OCI-M1 (cell line): ENCODE data around the gene SRGAP2B.
"Not testable (repeated sequence)": the region's sequence is repeated elsewhere in the genome, so short reads cannot be mapped to it uniquely, and the experiment has no call there.

Source experiments
- DNase-seq: peaks from one replicate; lab custom pipeline; 2025; lab: John Stamatoyannopoulos, UW

The SRGAP2B gene

DNA sequence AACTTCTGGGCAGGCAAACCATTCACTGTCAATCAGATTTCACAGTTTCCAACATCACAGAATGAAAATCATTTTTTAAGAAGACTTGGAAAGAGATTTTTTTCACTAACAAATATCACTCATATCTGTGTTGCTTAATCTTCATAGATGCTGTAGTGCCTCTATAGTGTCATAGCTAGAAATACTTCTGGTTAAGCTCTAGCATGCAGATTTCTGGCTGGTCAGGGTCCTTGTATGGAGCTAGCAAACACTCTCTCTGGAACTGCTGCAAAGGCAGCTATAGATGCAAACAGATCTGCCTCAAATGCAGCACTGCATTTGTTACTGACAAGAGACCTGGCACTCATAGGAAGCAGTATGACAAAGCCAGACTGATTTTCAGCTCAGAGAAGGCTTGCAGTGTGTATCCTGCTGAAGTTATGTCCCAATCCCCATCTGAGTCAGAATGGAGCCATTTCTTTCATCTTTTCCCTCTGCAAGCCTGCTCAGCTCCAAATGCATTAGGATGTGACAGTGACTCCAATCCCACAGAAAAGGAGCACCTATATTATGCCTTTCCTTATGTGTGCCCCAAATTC lies 99.2 kb downstream of the SRGAP2B start:
- not testable (repeated sequence) for DNase-seq

DNA sequence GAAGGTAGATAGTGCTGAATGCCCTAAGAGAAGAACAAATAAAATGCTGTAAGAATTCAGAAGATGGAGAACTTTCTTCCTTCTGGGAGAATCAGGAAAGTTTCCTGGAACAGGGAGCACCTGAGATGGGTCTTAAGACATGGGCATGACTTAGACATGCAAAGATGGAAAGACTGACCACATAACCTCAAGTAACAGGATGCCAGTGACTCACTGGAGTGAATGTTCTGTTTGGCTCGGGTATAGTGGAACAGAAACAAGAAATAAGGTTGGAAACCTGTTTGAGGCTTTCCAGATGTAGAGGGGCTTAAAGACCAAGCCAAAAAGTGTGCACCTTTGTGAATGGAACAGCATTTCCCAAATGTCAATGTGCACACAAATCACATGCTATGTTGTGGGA lies 102.2 kb downstream of the SRGAP2B start:
- DNase-seq = not testable (repeated sequence)

DNA sequence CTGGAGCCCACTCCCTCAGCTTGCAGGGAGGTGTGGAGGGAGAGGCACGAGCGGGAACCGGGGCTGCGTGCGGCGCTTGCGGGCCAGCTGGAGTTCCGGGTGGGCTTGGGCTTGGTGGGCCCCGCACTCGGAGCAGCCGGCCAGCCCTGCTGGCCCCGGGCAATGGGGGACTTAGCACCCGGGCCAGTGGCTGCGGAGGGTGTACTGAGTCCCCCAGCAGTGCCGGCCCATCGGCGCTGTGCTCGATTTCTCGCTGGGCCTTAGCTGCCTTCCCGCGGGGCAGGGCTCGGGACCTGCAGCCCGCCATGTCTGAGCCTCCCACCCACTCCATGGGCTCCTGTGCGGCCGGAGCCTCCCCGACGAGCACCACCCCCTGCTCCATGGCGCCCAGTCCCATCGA lies 104.5 kb downstream of the SRGAP2B start:
- DNase-seq = not testable (repeated sequence)

DNA sequence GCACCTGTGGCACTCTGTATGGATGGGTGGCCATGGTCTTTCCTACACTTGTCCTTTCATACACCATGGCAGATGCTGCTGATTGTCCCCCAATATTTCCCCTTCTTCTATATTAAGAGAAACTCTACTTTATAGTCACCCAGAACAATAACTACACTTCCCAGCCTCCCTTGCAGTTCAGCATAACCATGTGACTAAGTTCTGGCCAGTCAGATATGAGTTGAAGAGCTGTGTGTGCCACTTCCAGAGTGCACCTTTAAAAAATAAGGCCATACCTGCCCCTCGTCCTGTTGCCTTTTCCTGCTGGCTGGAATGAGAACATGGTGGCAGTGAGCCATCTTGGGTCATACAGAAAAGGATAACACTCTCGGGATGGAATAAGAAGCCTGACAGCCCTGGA lies 108.0 kb downstream of the SRGAP2B start:
- not testable (repeated sequence) for DNase-seq

DNA sequence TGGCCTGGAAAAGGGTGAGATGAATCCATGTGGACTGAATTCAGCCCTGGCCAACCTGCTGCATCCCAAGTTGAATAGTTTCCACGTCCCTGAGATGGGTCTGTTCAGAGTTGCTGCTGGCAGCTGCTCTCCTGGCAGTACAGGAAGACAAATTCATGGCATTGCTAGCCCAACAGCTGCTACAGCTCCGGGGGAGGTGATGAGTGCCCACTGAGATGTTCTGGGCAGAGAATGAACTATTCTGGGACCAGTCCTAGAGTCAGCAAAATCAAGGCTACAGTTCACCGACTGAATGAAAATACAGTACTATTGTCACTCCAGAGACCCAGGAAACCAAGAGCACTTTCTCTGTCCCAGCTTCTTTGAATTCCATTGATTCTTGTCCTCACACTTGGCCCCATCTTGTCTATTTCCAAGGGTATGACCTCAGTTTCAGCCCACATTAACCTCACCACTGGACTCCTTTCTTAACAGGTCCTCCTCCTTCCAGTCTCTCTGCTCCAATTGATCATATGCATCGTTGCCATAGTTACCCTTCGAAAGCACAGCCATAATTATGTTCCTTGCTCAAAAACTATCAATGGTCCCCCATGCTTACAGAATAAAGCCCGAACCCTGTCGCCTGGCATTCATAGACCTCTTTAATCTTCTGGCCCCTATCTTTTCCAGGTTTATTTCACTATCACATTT lies 108.8 kb downstream of the SRGAP2B start:
- DNase-seq = not testable (repeated sequence)

DNA sequence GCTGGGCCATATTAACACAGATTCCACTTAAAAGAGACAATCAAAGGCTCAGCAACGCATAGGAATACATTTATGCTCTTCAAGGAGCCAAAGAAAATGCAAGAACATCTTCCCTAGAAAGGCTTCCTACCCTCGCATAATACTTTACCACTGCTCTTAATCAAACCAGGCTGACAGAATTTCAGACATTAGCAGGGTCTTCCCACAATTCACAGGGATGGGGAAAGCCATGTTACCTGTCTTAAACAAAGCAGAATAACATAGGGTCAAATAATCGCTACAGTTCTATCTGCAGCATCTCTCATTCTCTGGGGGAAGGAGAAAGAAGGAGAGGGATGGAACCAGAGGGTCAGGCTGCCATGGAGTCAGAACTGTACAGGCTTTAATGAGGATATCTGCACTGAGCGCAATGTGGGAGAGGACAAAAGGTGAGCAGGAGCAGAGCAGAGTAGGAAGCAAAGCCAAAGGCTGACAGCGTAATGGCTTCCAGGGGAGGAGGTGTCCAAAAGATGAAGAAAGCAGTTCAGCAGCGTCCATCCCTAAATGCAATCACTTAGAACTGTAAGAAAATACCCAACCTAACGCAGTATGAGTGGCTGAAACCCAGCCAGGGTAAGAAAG lies 109.5 kb downstream of the SRGAP2B start:
- not testable (repeated sequence) for DNase-seq

DNA sequence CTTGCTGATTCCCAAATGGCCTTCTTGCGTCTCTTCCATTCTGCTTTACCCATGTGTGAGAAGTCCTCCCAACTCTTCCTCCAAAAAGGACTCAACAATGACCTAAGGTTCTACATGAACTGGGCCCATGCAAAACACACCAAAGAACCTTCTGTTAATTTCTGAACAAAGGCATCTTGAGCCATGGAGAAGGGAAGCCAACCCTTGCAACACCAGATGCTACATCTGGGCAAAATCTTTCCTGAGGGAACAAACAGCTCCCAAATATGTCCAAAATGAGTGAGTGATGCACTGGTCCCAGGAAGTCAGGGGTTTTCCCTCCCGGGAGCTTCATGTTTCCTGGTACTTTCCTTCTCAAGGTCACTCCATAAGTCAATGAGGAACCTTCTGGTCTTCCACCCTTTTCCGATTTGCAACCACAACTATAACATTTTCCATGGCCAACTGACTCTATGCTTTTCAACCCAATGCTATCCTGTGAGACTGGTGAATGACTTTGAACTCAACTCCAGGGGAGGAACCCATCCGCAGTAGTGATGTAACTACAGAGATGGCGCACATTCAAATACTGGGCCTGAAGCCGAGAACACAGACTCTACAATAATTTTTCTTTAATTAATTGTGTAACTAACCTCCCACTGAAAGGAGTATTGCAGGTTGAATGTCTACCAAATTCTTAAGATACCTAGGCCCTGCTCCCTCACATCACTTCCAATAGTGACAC lies 112.2 kb downstream of the SRGAP2B start:
- DNase-seq = not testable (repeated sequence)

DNA sequence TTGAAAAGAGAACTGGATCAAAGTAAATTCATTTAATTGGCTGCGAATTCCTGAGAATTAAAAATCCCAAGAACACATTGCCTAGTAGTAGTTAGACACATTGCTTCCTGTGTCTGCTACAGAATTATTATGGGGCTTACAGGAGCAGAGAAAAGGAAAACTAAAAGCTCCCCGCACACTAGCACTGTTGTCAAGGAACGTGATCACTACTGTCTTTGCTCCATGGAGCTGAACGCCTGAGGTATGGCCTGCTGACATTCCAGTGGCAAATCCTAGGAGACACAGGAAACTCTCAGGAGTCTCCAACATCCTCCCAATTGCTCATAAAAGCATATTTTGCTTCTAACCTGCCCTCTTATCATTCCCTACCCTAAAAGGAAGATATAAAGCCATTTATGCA lies 114.0 kb downstream of the SRGAP2B start:
- DNase-seq = not testable (repeated sequence)

DNA sequence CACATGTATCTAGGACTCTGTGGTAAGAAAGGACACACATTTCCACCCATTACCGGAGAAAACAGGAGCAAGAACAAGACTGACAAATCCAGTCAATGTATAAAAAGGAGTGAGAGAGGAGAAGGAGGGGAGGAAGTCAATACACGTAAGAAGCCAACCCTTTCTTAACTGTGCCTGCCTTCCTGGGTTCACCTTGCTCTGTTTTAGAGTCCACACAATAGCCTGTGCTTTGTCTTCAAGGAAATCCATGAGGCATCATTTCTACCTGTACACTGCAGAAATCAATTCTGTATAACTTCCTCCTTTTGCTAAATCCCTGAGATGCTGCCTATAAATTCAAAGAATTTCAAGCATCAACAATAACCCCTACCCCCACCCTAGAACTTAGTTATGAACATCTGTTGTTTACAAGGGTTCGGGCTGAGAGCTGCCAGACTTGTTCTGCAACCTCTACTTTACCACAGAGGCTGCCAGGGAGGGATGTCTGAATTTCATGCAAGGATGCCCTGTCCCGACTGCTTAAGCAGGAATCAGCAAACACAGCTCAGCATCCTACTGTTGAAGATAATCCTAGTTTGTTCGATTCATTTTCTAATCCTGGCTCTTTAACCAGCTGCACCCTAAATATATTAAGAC lies 115.0 kb downstream of the SRGAP2B start:
- not testable (repeated sequence) for DNase-seq

DNA sequence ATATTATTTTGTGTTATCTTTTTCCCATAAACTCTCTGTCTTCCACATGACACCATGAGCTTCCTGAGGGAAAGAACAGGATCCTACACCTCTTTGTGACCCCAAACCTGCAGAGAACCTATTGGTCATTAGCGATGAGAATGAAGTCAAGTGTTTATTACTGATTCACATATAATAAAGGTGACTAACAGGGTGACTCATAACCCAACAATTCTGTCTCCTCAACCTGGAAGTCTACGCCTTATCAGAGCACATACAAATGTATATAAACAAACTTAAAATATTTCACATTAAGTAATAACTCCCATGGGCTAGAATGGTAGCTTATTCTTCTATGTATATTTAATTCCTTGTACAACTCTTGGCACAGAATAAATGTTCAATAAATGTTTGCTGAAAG lies 117.3 kb downstream of the SRGAP2B start:
- not testable (repeated sequence) for DNase-seq

DNA sequence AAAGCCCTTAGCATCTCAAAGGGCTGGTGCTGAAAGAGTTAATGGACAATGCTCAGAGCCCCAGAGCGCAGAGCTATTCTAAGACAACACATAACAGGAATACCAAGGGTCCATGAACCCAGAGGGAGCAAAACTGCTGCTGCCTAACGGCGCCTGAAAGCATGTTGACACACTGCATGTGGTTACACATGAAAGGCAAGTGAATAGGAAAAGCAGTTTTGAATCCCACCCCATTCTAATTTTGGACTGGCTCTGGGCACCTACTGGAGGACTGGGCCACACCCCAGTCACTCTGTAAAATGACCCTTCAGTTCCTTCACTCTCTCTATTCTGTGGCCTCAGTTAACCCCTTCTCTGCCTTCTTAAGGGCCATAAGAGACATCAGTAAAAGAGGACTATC lies 123.2 kb downstream of the SRGAP2B start:
- not testable (repeated sequence) for DNase-seq

DNA sequence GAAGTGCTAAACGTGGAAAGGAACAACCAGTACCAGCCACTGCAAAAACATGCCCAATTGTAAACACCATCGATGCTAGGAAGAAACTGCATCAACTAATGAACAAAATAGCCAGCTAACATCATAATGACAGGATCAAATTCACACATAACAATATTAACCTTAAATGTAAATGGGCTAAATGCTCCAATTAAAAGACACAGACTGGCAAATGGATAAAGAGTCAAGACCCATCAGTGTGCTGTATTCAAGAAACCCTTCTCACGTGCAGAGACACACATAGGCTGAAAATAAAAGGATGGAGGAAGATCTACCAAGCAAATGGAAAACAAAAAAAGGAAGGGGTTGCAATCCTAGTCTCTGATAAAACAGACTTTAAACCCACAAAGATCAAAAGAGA lies 128.6 kb downstream of the SRGAP2B start:
- not testable (repeated sequence) for DNase-seq

DNA sequence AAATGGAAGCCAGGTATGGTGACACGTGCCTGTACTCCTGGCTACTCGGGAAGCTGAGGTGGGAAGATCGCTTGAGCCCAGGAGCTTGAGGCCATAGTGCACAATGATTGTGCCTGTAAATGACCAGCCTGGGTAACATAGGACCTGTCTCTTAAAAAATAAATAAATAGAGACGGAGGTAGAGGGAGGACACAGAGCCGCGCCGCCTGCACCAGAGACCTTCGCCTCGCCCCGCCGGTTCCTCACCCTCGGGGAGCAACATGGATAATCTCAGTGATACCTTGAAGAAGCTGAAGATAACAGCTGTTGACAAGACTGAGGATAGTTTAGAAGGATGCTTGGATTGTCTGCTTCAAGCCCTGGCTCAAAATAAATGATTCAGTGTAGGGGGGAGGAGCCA lies 130.4 kb downstream of the SRGAP2B start:
- not testable (repeated sequence) for DNase-seq

DNA sequence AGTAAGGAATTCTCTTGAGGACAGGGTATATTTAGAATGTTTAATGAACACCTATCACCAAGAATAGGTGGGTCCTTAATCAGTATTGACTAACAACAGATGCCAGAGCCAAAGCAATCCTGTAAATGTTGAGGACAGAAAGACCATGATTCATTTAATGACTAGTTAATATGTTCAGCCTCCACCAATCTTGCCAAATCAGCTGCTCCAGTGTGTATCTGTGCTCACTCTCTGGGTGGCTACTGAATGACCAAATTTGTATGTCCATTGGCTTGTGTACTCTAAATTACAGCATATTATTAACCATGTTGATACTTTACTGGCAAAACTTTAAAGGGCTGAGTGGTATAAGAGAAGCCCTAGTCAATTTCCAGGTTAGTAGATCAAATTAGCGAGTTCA lies 130.9 kb downstream of the SRGAP2B start:
- not testable (repeated sequence) for DNase-seq

DNA sequence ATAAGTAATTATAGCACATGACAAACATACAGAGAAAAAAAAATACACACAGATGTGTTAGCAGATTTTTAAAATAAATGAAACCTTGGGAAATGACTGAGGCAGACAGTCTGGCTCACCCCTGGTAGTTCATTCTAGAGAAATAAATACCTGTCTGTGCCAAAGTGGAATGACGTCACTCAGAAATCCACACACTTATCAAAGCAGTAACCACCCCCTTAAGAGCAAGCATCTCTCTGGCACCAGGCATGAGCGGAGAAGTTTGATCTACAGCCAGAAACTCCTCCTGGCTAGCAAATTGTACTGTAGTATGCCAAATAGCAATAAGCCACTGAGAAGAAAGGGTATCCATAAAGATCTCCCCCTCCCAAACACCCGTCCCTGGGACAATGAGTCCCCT lies 131.6 kb downstream of the SRGAP2B start:
- DNase-seq = not testable (repeated sequence)

DNA sequence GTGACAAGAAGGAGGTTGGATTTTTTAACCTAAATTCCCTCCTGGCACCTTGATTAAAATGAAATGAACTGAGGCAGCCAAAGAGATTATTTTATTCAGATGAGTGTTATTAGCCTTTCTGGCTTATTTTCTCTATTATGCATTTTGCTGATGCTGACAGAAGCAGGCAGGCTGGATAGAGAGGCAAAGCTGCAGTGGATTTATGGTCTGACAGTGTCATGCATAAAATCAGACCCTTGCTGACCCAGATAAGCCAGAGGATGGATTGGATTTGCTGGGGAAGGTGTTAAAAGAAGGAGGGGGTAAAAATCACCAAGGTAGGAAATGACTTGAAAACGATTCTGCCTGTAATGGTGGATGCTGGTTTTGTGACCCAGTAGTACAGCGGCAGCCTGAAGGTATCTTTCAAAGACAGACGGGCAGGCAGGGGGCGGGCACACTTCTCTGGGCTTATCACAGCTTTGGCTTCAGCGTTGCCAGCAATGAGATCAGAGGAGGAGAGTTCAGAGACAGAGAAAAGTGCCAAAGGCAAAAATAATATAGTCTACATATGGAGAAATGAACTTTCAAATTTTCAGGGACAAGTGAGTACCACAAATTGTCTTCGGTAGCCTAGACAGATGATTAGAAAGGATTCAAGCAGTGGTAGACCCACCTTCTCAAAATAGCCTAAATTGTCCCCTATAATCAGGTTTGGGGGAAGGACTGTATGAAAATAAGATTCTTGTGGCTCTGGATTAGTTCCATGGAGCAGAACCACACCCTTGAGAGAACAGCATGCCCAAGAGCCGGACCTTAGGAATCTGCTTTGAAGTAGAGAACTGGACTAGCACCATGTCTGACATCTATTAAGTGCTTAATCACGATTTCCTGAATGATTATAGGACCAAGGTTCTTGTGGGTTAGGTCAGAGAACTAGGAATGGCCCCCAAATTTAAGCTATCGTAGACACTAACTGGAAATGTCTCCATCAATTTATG lies 133.2 kb downstream of the SRGAP2B start:
- DNase-seq = not testable (repeated sequence)

DNA sequence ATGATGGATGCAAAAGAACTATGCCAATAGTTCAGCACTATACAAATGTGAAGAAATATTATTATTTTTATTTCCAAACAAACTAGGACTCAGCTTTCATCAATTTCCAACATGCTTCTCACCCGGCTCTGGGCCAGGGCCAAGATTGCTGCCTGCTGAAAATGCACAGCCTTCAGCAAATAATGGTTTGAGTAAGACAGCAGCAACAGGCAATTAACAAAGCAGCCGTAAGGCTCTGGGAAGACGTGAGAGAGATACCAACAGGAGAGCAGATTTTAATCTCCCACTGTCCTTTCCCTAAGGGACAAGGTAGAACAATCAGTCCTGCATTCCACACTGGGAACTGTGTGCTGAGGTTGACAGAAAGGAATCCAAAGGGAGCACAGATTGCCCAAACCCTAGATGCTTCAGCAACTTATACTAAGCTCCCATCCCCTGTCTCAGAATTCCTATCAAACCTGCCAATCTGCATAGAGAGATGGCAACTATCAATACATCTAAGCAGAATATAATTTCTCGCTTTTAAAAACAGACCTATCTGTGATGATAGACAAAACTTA lies 134.1 kb downstream of the SRGAP2B start:
- not testable (repeated sequence) for DNase-seq

DNA sequence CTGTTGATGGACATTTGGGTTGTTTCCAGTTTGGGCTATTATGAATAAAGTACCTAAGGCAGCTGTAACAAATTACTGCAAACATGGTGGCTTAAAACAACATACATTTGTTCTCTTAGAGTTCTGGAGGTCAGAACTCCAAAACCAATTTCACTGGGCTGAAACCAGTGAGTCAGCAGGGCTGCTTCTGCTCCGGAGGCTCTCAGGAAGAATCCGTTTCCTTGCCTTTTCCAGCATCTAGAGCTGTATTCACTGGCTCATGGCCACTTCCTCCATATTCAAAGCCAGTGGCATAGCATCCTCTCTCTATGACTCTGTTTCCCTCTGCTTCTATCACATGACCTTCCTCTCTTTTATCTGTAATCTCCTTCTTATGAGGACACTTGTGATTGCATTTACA lies 146.7 kb downstream of the SRGAP2B start:
- not testable (repeated sequence) for DNase-seq

DNA sequence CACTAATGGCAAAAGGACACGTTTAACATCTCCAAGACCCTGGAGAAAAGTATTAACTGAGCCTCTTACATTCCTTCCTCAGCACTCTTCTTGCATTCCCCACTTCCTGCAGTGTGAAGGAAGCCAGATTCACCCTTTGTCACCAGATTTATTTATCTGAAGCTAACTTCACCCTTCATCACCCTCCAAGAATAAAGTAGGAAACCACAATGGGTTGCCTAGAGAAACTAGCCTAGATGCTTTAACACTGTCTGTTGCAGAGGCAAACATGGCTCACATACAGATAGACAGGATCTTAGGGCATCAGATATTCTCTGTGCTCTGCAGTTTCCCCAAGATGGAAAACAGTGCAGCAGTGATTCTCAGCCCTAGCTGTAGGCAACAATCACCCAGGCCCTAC lies 147.6 kb downstream of the SRGAP2B start:
- not testable (repeated sequence) for DNase-seq
